Measurements from ENCODE around the gene AQP4.

DNA sequence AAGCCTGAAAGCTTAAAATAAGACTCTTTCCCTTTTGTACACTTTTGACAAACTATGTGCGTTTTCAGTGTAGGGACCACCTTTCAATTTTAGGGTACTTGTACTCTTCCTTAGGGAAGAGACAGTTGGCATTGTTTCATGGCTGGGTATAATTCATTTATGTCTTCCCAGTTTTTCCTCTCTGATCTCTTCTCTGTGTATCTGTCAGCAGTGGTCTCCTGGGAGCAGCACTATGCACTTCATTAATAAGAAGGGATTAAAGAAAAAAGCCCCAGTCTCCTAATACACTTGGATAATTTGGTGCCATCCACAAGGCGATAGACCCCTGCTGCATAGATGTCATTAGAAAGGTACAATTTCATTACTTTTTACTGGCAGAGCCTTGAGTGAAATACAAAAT is 12.1 kb downstream of the AQP4 start:
- TF ChIP-seq, protein P1, sequence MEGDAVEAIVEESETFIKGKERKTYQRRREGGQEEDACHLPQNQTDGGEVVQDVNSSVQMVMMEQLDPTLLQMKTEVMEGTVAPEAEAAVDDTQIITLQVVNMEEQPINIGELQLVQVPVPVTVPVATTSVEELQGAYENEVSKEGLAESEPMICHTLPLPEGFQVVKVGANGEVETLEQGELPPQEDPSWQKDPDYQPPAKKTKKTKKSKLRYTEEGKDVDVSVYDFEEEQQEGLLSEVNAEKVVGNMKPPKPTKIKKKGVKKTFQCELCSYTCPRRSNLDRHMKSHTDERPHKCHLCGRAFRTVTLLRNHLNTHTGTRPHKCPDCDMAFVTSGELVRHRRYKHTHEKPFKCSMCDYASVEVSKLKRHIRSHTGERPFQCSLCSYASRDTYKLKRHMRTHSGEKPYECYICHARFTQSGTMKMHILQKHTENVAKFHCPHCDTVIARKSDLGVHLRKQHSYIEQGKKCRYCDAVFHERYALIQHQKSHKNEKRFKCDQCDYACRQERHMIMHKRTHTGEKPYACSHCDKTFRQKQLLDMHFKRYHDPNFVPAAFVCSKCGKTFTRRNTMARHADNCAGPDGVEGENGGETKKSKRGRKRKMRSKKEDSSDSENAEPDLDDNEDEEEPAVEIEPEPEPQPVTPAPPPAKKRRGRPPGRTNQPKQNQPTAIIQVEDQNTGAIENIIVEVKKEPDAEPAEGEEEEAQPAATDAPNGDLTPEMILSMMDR (IDR thresholded peaks at IDR 0.05) = no peak
- TF ChIP-seq POLR2A (IDR thresholded peaks at IDR 0.05) = no peak

All from Peyer's patch (tissue), 4 donors.